HCT116 (cell line): ENCODE measurements around the gene CACNA1F.

Source experiments
- EZH2 ChIP-seq: fragments of 200-600 bp; sonication (generic); IDR thresholded peaks from 2 replicates; pipeline ENCODE4 v1.6.1; 2017; ENCODE audit warnings: antibody characterized with exemption, mixed run types
- EZH2phosphoT487 ChIP-seq: fragments of 200-600 bp; IDR thresholded peaks from 2 replicates; pipeline ENCODE4 v1.6.1; 2018; ENCODE audit warnings: antibody characterized with exemption, borderline replicate concordance
- POLR2A ChIP-seq: IDR thresholded peaks from 2 replicates; pipeline ENCODE4 v1.7.0; 2011; ENCODE audit warnings: borderline replicate concordance; ENCODE audit not compliant: insufficient read depth, insufficient read length; ENCODE audit errors: extremely low read depth
- ZFX ChIP-seq: fragments of 450-650 bp; IDR thresholded peaks from 2 replicates; pipeline ENCODE4 v1.6.1; 2017
- ZNF274 ChIP-seq: fragments of 200-500 bp; sonication (Bioruptor generic); IDR thresholded peaks from 2 replicates; pipeline ENCODE4 v1.6.1; 2014; ENCODE audit warnings: mild to moderate bottlenecking, low read depth, low read length, inconsistent platforms
- TF ChIP-seq, protein P1 (sequence below), 3 experiments: fragments of 200-600 bp in 1 of 3; sonication (generic) in 1 of 3; IDR thresholded peaks in 2 of 3; conservative IDR thresholded peaks in 1 of 3; 2 replicates each; pipeline ENCODE4 v1.5.1; 2012 to 2017; ENCODE audit warnings: low read depth in 2 of 3, low read length in 2 of 3, antibody characterized with exemption in 1 of 3, borderline replicate concordance in 1 of 3, control low read depth in 1 of 3, mild to moderate bottlenecking in 1 of 3, mixed read lengths in 1 of 3, mixed run types in 1 of 3, moderate library complexity in 1 of 3; ENCODE audit not compliant: insufficient read depth in 1 of 3
- TF ChIP-seq, protein P2 (sequence below): IDR thresholded peaks from 2 replicates; pipeline ENCODE4 v1.6.1; 2012; ENCODE audit warnings: low read depth

DNA sequence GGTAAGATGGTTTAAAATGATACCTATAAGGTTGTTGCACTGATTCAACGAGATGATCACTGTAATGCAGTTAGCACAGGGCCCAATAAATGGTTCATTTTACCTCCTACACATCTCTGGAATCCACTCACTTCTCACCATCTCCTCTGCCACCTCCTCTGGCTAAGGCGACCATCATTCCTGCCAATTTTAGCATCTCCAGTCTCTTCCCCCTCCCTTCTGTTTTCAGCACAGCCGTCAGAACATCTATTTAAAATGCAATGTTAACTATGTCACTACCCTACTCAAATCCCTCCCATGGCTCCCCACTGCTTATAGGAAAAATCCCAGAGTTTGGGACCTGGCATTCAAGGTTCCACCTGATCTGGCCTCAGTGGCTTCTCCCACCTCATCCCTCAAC lies 29.6 kb downstream of the CACNA1F start:
- TF ChIP-seq POLR2A (no peak), EZH2phosphoT487 (no peak), ZFX (no peak), EZH2 (no peak), ZNF274 (no peak)
- TF ChIP-seq, protein P1, sequence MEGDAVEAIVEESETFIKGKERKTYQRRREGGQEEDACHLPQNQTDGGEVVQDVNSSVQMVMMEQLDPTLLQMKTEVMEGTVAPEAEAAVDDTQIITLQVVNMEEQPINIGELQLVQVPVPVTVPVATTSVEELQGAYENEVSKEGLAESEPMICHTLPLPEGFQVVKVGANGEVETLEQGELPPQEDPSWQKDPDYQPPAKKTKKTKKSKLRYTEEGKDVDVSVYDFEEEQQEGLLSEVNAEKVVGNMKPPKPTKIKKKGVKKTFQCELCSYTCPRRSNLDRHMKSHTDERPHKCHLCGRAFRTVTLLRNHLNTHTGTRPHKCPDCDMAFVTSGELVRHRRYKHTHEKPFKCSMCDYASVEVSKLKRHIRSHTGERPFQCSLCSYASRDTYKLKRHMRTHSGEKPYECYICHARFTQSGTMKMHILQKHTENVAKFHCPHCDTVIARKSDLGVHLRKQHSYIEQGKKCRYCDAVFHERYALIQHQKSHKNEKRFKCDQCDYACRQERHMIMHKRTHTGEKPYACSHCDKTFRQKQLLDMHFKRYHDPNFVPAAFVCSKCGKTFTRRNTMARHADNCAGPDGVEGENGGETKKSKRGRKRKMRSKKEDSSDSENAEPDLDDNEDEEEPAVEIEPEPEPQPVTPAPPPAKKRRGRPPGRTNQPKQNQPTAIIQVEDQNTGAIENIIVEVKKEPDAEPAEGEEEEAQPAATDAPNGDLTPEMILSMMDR (IDR thresholded peaks at IDR 0.05 in 2 of 3, conservative IDR thresholded peaks at IDR 0.05 in 1 of 3; ENCODE audit: borderline replicate concordance in 1 of 3, insufficient read depth in 1 of 3, low read depth in 2 of 3, low read length in 2 of 3) = no peak
- TF ChIP-seq, protein P2, sequence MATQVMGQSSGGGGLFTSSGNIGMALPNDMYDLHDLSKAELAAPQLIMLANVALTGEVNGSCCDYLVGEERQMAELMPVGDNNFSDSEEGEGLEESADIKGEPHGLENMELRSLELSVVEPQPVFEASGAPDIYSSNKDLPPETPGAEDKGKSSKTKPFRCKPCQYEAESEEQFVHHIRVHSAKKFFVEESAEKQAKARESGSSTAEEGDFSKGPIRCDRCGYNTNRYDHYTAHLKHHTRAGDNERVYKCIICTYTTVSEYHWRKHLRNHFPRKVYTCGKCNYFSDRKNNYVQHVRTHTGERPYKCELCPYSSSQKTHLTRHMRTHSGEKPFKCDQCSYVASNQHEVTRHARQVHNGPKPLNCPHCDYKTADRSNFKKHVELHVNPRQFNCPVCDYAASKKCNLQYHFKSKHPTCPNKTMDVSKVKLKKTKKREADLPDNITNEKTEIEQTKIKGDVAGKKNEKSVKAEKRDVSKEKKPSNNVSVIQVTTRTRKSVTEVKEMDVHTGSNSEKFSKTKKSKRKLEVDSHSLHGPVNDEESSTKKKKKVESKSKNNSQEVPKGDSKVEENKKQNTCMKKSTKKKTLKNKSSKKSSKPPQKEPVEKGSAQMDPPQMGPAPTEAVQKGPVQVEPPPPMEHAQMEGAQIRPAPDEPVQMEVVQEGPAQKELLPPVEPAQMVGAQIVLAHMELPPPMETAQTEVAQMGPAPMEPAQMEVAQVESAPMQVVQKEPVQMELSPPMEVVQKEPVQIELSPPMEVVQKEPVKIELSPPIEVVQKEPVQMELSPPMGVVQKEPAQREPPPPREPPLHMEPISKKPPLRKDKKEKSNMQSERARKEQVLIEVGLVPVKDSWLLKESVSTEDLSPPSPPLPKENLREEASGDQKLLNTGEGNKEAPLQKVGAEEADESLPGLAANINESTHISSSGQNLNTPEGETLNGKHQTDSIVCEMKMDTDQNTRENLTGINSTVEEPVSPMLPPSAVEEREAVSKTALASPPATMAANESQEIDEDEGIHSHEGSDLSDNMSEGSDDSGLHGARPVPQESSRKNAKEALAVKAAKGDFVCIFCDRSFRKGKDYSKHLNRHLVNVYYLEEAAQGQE = no peak
